Measurements from ENCODE around the gene PFKFB2. TPM values are rescaled to one million over a fixed set of nuclear protein-coding genes. Genes with fewer than 3 reads are reported as not detected.

The PFKFB2 gene
- total and polyA plus RNA-seq, 2 donors (not counting 3 experiments of a cell fraction or from before 2014, with no cell fraction given): 0.70 to 2.0 TPM

- BruUV-seq (replicated peaks): no TSS peak
- H3K4me2 ChIP-seq (ENCODE audit: insufficient read depth, low read length): no peak overlapping the region
- no peaks in the 10 kb centered on the region for H3K9me3 ChIP-seq (replicated peaks; ENCODE audit: control insufficient read depth, insufficient read depth, low read length)
- no peak overlapping the region for H2AFZ ChIP-seq (ENCODE audit: low read depth, low read length)
- no peaks in the 10 kb centered on the region for H4K20me1 ChIP-seq (replicated peaks; ENCODE audit: control insufficient read depth, extremely low read depth, insufficient read depth, low read length)
- DNase-seq (ENCODE audit: low read depth, low spot score) (peak; percentile 75), FAIRE-seq (peak; percentile 72)
- H3K27ac ChIP-seq (ENCODE audit: insufficient read depth, low read depth, low read length): no peak overlapping the region
- no peaks in the 10 kb centered on the region for H3K36me3 ChIP-seq (ENCODE audit: control insufficient read depth in 2 of 2, extremely low read depth in 1 of 2, insufficient read depth in 2 of 2, low read length in 2 of 2)
- H3K27me3 ChIP-seq (ENCODE audit: control insufficient read depth in 2 of 2, insufficient read depth in 2 of 2, low read length in 2 of 2): peaks cover 2 to 3% of the 10 kb centered on the region in 2 experiments
- intact Hi-C loops (cut with micrococcal nuclease) (loop anchor here (1.0 kb wide), 5 partner anchors 121 to 415 kb away; partner anchors contain the start of gene CD55), dilution Hi-C loops (cut with MboI; ENCODE audit: extremely low pct_ligation_motif_present, low sequenced_read_pairs) (no loop called here)
- no peaks in the 10 kb centered on the region for H3K9me1 ChIP-seq (replicated peaks; ENCODE audit: control insufficient read depth, extremely low read depth, insufficient read depth, low read length)
- no peaks in the 10 kb centered on the region for H3K79me2 ChIP-seq (ENCODE audit: control insufficient read depth, insufficient read depth, low read length)
- TF ChIP-seq GATA2 (IDR thresholded peaks at IDR 0.05; ENCODE audit: insufficient read depth, insufficient read length, low read depth, low read length): no peak
- peak; percentile 39 to 63 for TF ChIP-seq CTCF (IDR thresholded peaks at IDR 0.05; ENCODE audit: extremely low read depth in 1 of 2, insufficient read depth in 1 of 2, low read depth in 1 of 2, low read length in 2 of 2)
- H3K4me3 ChIP-seq (replicated peaks in 1 of 3; ENCODE audit: insufficient read depth in 1 of 3, low read depth in 1 of 3, low read length in 3 of 3): no peak overlapping the region
- ChIA-PET POLR2A (no interaction called here), CTCF (interaction anchor here (0.6 to 5.0 kb wide), 33 partner anchors 10 to 418 kb away, joined by 3 to 181 read pairs (median 4); partner anchors contain the start of genes CD55, CR1 and PFKFB2)
- no peak overlapping the region for H3K9ac ChIP-seq (replicated peaks; ENCODE audit: extremely low read depth, insufficient read depth, low read length)
- H3K4me1 ChIP-seq (ENCODE audit: control insufficient read depth, extremely low read depth, insufficient read depth, low read length): no peaks in the 10 kb centered on the region
Observed at GRCh38 chr1:207084701-207085180, 31.7 kb downstream of the PFKFB2 start.

GRCh38 chr1:207085887-207086286, 32.8 kb downstream of the PFKFB2 start:
- no peak for TF ChIP-seq MYC (IDR thresholded peaks at IDR 0.05; ENCODE audit: low read depth, low read length)
- TF ChIP-seq POLR2AphosphoS5 (IDR thresholded peaks at IDR 0.05; ENCODE audit: insufficient read depth, low read depth, low read length): no peak
- no peak for TF ChIP-seq FOS (IDR thresholded peaks at IDR 0.05; ENCODE audit: borderline replicate concordance, insufficient read depth, low read length)
- TF ChIP-seq MAX (IDR thresholded peaks at IDR 0.05; ENCODE audit: insufficient read depth, insufficient read length): no peak
- no peak for TF ChIP-seq POLR2A (IDR thresholded peaks at IDR 0.05; ENCODE audit: low read depth, low read length)
- TF ChIP-seq GATA2 (IDR thresholded peaks at IDR 0.05; ENCODE audit: insufficient read depth, insufficient read length, low read depth, low read length): no peak
- POLR2A ChIA-PET: no interaction called here

More at GRCh38 chr1:207085887-207086286, 32.8 kb downstream of the PFKFB2 start:
- DNase-seq (ENCODE audit: low read depth, low spot score) (no peak), FAIRE-seq (no peak)
- H3K9me3 ChIP-seq (replicated peaks; ENCODE audit: control insufficient read depth, insufficient read depth, low read length): no peaks in the 10 kb centered on the region
- H3K9ac ChIP-seq (replicated peaks; ENCODE audit: extremely low read depth, insufficient read depth, low read length): no peak overlapping the region
- H3K36me3 ChIP-seq (ENCODE audit: control insufficient read depth in 2 of 2, extremely low read depth in 1 of 2, insufficient read depth in 2 of 2, low read length in 2 of 2): no peaks in the 10 kb centered on the region
- no peak overlapping the region for H3K27ac ChIP-seq (ENCODE audit: insufficient read depth, low read depth, low read length)
- CTCF ChIA-PET: interaction anchor here (5.0 kb wide), 1 partner anchor 320 kb away, joined by 181 read pairs; no protein-coding TSS in a partner anchor
- no peak overlapping the region for H3K4me3 ChIP-seq (replicated peaks in 1 of 3; ENCODE audit: insufficient read depth in 1 of 3, low read depth in 1 of 3, low read length in 3 of 3)
- no peaks in the 10 kb centered on the region for H4K20me1 ChIP-seq (replicated peaks; ENCODE audit: control insufficient read depth, extremely low read depth, insufficient read depth, low read length)
- dilution Hi-C loops (cut with MboI; ENCODE audit: extremely low pct_ligation_motif_present, low sequenced_read_pairs) (no loop called here), intact Hi-C loops (cut with micrococcal nuclease) (no loop called here)
- no peak overlapping the region for H3K4me2 ChIP-seq (ENCODE audit: insufficient read depth, low read length)
- no peak overlapping the region for H2AFZ ChIP-seq (ENCODE audit: low read depth, low read length)
- no TSS peak for BruUV-seq (replicated peaks)
- no peaks in the 10 kb centered on the region for H3K4me1 ChIP-seq (ENCODE audit: control insufficient read depth, extremely low read depth, insufficient read depth, low read length)
- H3K27me3 ChIP-seq (ENCODE audit: control insufficient read depth in 2 of 2, insufficient read depth in 2 of 2, low read length in 2 of 2): peaks cover 2 to 3% of the 10 kb centered on the region in 2 experiments
- no peaks in the 10 kb centered on the region for H3K79me2 ChIP-seq (ENCODE audit: control insufficient read depth, insufficient read depth, low read length)
- H3K9me1 ChIP-seq (replicated peaks; ENCODE audit: control insufficient read depth, extremely low read depth, insufficient read depth, low read length): no peaks in the 10 kb centered on the region
